Stimulated activated CD4-positive, alpha-beta T cell treated with anti-CD3 and anti-CD28 coated beads, Interleukin-4, amount 100 ng/mL, for 1 hour (primary cell): ENCODE measurements around the gene AQR.
"Not testable (repeated sequence)": the region's sequence is repeated elsewhere in the genome, so short reads cannot be mapped to it uniquely, and the experiment has no call there.

Experiments
- DNase-seq: peaks from one replicate; pipeline ENCODE4 v3.0.0-alpha.2; 2020

Gene AQR

DNA sequence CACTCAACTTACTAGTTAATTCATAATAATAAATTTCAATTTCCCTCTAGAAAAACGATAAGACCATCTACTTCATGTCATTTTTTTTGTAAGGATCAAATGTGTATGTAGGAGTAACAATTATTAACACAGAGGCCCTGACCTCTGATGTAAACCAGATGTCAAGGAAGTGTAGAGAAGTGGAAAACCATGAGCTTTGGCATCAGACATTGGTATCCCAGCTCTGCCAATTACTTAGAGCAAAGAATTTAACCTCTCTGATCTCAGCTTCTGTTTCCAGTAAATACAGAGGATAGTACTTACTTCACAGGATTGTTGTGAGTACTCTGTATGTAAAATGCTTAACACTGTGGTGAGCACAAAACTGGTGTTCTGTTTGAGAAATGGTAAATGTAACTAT lies 17.5 kb downstream of the AQR start:
- no peak for DNase-seq

- DNase-seq, result no peak
These were observed 24.6 kb downstream of the AQR start for GRCh38 chr15:34944936-34945335.

DNA sequence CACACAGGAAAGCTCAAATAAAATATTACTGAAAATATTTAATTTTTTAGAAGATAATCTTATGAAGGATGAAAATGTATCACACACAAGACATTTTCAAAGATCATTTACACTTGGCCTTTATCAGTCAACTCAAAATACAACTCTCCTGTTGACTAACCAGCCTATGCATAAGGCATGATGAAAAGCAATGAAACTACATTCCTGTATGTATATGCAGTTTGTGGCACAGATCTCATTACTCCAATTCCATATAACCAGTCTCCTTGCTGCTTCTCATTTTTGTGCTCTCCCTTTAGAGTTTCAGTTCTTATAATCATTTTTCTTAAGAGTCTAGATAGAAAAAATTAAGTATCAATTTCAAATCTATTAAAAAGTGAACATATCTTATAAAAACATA lies 25.8 kb downstream of the AQR start:
- no peak for DNase-seq

DNA sequence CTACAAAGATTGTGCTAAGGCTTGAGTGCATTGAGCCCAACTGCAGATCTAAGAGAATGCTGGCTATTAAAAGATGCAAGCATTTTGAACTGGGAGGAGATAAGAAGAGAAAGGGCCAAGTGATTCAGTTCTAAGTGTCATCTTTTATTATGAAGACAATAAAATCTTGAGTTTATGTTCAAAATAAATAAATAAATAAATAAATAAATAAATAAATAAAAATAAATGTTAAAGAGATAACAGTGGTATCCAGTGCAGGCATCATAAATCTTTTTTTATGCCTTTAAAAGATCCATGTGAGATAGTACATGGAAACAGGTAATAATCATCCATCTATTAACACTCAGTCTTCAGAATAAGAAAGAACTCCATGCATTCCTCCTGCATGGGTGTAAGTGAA lies 26.3 kb downstream of the AQR start:
- not testable (repeated sequence) for DNase-seq

GRCh38 chr15:34942363-34942762 lies 27.2 kb downstream of the AQR start:
- no peak for DNase-seq

DNA sequence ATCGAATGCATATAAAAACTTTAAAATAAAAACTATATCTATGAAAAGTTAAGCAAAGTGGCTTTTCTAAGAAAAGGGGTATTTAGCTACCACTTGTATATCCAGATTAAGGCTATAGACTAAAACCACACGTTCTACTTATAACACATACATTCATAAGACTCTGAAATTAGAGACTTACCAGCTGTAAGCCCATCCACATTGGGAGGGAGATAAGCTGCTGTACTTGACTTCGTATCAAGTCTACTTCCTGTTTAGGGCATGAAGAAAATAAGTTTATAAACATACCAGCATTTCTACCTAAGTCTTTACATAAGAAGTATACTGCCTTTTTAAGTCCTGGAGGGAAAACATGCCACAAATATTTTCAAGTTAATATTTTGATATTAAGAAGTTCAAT lies 27.7 kb downstream of the AQR start:
- no peak for DNase-seq

DNA sequence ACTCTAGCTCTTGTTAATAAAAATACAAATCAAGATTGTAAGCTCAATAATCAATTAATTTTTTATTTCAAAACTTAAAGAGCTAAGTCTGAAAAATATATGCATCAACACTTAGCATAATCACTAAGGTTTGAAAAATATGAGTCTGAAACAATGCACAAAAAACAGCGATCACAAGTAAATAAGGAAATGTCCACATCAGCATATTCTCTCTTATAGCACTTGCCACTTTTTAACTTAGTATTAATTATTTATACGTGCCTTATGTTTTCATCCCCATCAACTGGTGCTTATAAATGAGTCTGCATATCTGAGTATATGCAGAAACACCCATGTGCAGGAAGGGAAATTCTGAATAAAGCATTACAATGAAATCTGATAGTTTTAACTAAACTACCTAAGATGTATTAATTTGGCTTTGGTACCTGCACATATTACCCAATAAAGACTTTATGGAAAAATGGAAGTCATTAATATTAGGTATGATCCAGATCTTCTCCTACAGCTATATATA lies 28.3 kb downstream of the AQR start:
- no peak for DNase-seq

DNA sequence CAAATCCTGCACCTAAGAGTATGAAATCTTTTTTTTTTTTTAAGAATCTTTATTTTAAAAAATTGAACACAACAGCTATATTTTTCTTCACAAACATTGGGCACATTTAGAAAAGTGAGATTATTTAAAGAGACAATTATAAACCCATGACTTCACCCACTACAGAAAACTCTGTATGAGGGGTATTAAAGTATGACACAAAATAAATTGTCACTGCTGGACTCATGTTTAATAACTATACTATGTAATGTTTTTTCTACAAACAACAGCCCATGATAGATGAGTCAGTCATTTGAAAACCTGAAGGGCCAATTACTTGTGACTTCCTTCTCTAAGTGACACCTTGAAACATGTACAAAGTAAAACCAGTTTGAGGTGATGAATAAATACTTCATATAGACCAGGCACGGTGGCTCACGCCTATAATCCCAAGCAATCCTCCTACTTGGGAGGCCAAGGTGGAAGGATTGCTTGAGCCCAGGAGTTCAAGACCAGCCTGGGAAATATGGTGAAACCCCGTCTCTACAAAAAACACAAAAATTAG lies 36.0 kb downstream of the AQR start:
- no peak for DNase-seq

DNA sequence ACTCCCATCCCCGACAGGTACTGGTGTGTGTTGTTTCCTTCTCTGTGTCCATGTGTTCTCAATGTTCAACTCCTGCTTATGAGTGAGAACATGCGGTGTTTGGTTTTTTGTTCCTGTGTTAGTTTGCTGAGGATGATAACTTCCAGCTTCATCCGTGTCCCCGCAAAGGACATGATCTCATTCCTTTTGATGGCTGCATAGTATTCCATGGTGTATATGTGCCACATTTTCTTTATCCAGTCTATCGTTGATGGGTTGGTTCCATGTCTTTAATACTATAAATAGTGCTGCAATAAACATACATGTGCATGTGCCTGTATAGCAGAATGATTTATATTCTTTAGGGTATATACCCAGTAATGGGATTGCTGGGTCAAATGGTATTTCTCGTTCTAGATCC lies 41.2 kb downstream of the AQR start:
- not testable (repeated sequence) for DNase-seq

DNA sequence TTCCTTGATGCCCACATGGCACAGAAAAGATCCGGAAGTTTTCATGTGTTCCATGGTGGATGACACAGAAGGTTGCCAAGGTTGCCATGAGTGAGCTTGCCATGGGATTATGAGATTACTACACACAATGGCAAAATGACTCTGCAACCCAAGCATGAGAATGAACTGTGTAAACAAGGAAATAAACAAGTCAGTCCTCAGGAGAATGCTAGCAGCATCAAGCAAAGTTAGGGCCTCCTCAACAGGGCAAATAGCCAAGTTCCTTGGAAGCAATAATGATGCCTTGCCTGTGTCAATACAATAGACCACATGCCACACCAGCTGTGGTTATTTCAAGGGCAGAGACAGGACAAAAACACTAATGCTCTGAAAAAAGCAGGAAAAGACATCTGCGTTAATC lies 41.8 kb downstream of the AQR start:
- DNase-seq, result no peak

GRCh38 chr15:34914317-34914716 lies 55.2 kb downstream of the AQR start:
- DNase-seq, result no peak

DNA sequence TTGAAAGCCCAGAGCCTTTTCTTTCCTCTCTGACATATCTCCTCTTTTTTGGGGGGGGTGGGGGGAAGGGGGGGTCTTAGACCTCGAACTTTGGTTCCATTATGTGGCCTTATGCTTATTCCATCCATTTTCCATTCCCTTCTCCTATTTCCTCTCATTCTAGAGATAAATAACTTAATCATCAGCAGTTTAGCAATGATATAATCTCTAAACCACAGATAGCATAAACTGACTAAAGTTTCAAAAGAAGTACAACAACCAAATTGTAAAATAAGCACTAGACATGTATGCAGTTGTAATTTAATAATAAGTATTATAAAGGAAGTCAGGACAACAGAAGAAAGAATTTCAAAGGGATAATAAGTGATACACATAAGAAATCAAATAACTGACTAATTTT lies 64.5 kb downstream of the AQR start:
- DNase-seq, result no peak

GRCh38 chr15:34904527-34904926 lies 65.0 kb downstream of the AQR start:
- no peak for DNase-seq

- DNase-seq, result no peak
These were observed 68.8 kb downstream of the AQR start for GRCh38 chr15:34900748-34901147.

- DNase-seq, result no peak
These were observed 73.4 kb downstream of the AQR start for GRCh38 chr15:34896183-34896582.

DNA sequence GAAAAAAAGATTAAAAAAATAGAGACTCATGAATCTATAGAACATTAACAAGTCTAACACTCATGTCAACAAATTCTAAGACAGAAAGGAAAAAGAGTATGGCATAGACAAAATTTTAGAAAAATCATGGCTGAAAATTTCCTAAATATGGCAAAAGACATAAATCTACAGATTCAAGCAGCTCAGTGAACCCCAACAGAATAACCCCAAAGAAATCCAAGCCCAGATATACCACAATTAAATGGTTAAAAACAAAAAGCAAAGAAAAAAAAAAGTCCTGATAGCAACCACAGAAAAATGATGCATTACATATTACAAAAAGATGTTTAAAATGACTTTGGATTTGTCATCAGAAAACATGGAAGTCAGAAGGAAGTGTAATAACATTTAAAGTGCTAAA lies 75.6 kb downstream of the AQR start:
- no peak for DNase-seq

- DNase-seq, result no peak
These were observed 76.5 kb downstream of the AQR start for GRCh38 chr15:34892963-34893591.

DNA sequence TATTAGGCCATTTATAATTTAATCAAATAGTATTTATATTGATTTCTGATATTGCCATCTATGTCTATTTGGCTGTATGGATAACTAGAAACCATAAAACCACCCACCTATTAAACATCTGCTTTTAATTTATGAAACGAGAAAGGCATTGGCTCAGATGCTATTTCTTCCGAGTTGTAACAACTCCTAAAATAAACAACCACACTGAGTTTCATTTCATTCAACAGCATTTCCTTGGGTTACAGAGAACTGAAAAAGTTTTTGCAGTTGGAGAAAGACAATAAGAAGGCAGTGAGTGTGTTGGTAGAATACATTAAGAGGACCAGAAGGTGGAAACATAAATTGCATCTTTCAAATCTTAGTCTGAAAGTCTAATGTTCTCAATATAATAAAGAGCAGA lies 79.1 kb downstream of the AQR start:
- no peak for DNase-seq

GRCh38 chr15:34889476-34889875 lies 80.1 kb downstream of the AQR start:
- DNase-seq, result no peak

GRCh38 chr15:34886134-34886533 lies 83.4 kb downstream of the AQR start:
- DNase-seq, result no peak

DNA sequence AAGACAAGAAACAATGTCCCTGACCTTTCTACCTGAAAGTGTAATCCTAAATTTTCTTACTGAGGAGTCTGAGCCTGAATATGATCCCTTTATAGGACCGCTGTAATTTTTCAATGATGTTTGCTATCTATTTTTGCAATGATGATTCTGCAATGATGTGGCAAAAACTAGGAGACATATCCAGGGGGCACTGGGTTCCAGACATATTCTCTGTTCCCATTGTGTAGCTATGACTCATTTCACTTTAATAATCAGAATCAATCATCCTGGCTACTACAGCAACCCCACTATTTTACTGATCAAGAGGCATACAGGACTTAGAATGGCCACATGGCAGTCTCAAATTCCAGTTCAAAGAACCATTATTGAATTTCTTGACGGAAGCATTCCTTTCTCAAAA lies 85.9 kb downstream of the AQR start:
- DNase-seq, result no peak

GRCh38 chr15:34883042-34883441 lies 86.5 kb downstream of the AQR start:
- DNase-seq, result no peak

- DNase-seq, result no peak
These were observed 90.4 kb downstream of the AQR start for GRCh38 chr15:34879107-34879506.

- no peak for DNase-seq
These were observed 92.9 kb downstream of the AQR start for GRCh38 chr15:34876640-34877039.

DNA sequence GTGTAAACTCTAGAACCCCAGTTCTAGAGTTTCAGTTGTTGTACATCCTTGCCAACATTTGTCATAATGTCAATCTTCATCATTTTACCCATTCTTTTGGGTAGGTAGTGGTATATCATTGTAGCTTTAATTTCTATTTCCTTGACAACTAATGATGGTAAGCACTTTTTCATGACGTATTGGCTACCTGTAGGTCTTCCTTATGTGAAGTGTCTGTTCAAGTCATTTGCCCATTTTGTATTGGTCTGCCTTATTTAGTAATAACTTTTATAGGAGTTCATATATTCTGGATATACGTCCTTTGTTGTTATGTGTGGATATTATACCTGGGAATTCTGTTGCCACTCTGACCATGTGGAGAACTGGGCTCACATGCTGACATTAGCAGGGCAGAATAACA lies 100.4 kb downstream of the AQR start:
- no peak for DNase-seq
